ENCODE measurements around the gene SUPT3H. TPM values are rescaled to one million over a fixed set of nuclear protein-coding genes. Genes with fewer than 3 reads are reported as not detected.

The SUPT3H gene
- total and polyA plus RNA-seq, 2 of the 13 experiments (the other 11 are each of a cell fraction or from before 2014, with no cell fraction given): 11.9 to 36.1 TPM

DNA sequence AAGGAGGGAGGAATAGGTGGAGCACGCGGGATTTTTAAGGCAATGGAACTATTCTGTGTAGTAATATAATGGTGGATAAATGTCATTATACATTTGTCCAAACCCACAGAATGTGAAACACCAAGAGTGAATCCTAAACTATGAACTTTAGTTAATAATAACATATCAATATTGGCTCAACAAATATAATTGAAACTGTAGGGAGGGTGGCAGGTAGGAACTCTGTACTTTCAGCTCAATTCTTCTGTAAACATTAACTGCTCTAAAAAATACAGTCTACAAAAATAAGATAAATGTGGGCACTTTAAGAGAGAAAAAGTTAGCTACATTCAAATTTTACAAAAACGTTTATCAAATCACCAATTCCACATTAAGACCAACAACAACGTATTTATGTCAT, 186.3 kb downstream of the SUPT3H start (continued):
- TF ChIP-seq, protein P1, sequence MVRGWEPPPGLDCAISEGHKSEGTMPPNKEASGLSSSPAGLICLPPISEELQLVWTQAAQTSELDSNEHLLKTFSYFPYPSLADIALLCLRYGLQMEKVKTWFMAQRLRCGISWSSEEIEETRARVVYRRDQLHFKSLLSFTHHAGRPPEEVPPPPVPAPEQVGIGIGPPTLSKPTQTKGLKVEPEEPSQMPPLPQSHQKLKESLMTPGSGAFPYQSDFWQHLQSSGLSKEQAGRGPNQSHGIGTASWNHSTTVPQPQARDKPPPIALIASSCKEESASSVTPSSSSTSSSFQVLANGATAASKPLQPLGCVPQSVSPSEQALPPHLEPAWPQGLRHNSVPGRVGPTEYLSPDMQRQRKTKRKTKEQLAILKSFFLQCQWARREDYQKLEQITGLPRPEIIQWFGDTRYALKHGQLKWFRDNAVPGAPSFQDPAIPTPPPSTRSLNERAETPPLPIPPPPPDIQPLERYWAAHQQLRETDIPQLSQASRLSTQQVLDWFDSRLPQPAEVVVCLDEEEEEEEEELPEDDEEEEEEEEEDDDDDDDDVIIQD (CRISPR knock-in tag; IDR thresholded peaks at IDR 0.05; ENCODE audit: low read depth): 0 out of 2 replicates have a peak, but pooled peaks have one; percentile 16
- TF ChIP-seq ZNF263 (CRISPR knock-in tag; IDR thresholded peaks at IDR 0.05) (peak; percentile 70; the same call in 1 of the 2 replicates), HOXA5 (CRISPR knock-in tag; IDR thresholded peaks at IDR 0.05) (0 out of 2 replicates have a peak, but pooled peaks have one; percentile 47), FOXJ3 (CRISPR knock-in tag; IDR thresholded peaks at IDR 0.05; ENCODE audit: borderline replicate concordance) (0 out of 2 replicates have a peak, but pooled peaks have one; percentile 33)

DNA sequence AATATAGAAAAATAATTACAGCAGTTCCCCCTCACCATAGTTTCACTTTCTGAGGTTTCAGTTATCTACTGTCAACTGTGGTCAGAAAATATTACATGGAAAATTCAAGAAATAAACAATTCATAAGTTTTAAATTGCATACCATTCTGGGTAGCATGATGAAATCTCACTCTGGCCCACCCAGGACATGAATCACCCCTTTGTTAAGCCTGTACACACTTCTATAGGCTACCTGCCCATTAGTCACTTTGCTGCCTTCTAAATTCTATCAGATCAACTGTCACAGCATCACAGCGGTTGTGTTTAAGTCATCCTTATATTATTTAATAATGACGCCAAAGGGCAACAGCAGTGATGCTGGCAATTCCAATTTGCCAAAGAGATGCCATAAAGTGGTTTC, 189.9 kb downstream of the SUPT3H start:
- Histone ChIP-seq H3K27me3 (ENCODE audit: control insufficient read depth in 1 of 2, insufficient read depth in 2 of 2, low read length in 2 of 2) (no peaks in the 10 kb centered on the region), H3K4me2 (ENCODE audit: low read depth, low read length) (no peak overlapping the region), H3K4me1 (ENCODE audit: insufficient read depth, low read length) (peaks cover 35% of the 10 kb centered on the region), H3K27ac (ENCODE audit: extremely low read length, insufficient read depth, low read length) (no peak overlapping the region), H3K36me3 (replicated peaks in 1 of 2; ENCODE audit: control insufficient read depth in 1 of 2, insufficient read depth in 2 of 2, low read length in 2 of 2) (no peaks in the 10 kb centered on the region), H4K20me1 (ENCODE audit: insufficient read depth, low read length) (no peaks in the 10 kb centered on the region), H2AFZ (ENCODE audit: low read length) (no peak overlapping the region), H3K9me3 (ENCODE audit: low read length) (no peaks in the 10 kb centered on the region), H3K9ac (ENCODE audit: insufficient read depth, low read depth, low read length) (no peak overlapping the region), H3K79me2 (ENCODE audit: insufficient read depth, low read length) (no peaks in the 10 kb centered on the region), H3K4me3 (replicated peaks in 1 of 3; ENCODE audit: insufficient read depth in 1 of 3, low read depth in 2 of 3, low read length in 3 of 3) (no peak overlapping the region)
- WGBS (ENCODE audit: low lambda C conversion rate): 97% methylated on average over 2 of the region's 2 CpGs
- POLR2A ChIA-PET: no interaction called here
- FAIRE-seq (no peak), ATAC-seq (no peak), DNase-seq (ENCODE audit: low spot score) (peak; percentile 25)
- no peak for TF ChIP-seq SMC3 (IDR thresholded peaks at IDR 0.05; ENCODE audit: low read length)
- peak; percentile 21; the same call in 1 of the 2 replicates for TF ChIP-seq CEBPB (IDR thresholded peaks at IDR 0.05; ENCODE audit: borderline replicate concordance, low read depth, low read length)
- TF ChIP-seq, protein P2, sequence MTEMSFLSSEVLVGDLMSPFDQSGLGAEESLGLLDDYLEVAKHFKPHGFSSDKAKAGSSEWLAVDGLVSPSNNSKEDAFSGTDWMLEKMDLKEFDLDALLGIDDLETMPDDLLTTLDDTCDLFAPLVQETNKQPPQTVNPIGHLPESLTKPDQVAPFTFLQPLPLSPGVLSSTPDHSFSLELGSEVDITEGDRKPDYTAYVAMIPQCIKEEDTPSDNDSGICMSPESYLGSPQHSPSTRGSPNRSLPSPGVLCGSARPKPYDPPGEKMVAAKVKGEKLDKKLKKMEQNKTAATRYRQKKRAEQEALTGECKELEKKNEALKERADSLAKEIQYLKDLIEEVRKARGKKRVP (CRISPR knock-in tag; IDR thresholded peaks at IDR 0.05): peak in 1 of 2 experiments; percentile 73; a peak in 2 of 4 replicates
- no peak for TF ChIP-seq SOX13 (IDR thresholded peaks at IDR 0.05)
- 0 out of 4 replicates have a peak, but pooled peaks of 1 of the 2 experiments have one; percentile 11 for TF ChIP-seq SOX13 (CRISPR knock-in tag; conservative IDR thresholded peaks at IDR 0.05 in 1 of 2, IDR thresholded peaks at IDR 0.05 in 1 of 2)
- TF ChIP-seq, protein P3, sequence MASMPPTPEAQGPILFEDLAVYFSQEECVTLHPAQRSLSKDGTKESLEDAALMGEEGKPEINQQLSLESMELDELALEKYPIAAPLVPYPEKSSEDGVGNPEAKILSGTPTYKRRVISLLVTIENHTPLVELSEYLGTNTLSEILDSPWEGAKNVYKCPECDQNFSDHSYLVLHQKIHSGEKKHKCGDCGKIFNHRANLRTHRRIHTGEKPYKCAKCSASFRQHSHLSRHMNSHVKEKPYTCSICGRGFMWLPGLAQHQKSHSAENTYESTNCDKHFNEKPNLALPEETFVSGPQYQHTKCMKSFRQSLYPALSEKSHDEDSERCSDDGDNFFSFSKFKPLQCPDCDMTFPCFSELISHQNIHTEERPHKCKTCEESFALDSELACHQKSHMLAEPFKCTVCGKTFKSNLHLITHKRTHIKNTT (CRISPR knock-in tag; IDR thresholded peaks at IDR 0.05): no peak
- intact Hi-C loops (cut with micrococcal nuclease; ENCODE audit: unreplicated experiment): no loop called here
- in situ Hi-C loops (cut with HindIII; ENCODE audit: extremely low pct_ligation_motif_present, low pct_unique_long_range_greater_than_20kb): no loop called here
- CTCF ChIA-PET (ENCODE audit: low intra/inter-chr PET ratio, low total read pairs): no interaction called here
- BruUV-seq (replicated peaks): no TSS peak

All from HepG2 (cell line).